Right lobe of liver (tissue), 6 donors: ENCODE data around the gene FLRT1. TPM values are rescaled to one million over a fixed set of nuclear protein-coding genes. Genes with fewer than 3 reads are reported as not detected.

Experiments used
- ATAC-seq, 4 donors: fragments of 200-7000 bp; cut with Tn5 transposase; one replicate each; pipeline ENCODE4 v1.9.1; 2020; ENCODE audit warnings: mild to moderate bottlenecking in 4 of 4, moderate library complexity in 4 of 4
- DNase-seq, 3 donors: peaks; one replicate each; pipeline ENCODE4 v3.0.0-alpha.2; 2020
- H3K27ac ChIP-seq, 3 donors: fragments of 200-600 bp; one replicate each; pipeline ENCODE4 v1.8.0; 2022
- H3K27me3 ChIP-seq, 2 donors: fragments of 200-600 bp; one replicate each; pipeline ENCODE4 v1.8.0; 2022
- H3K36me3 ChIP-seq, 4 donors: fragments of 200-600 bp; sonication (generic) in 1 of 4; one replicate each; pipeline versions ENCODE4 v1.5.1 to v1.8.0; 2017 to 2022; ENCODE audit warnings: control low read depth in 1 of 4
- H3K4me1 ChIP-seq, 4 donors: fragments of 200-600 bp; sonication (generic) in 1 of 4; one replicate each; pipeline versions ENCODE4 v1.5.1 to v1.8.0; 2017 to 2022; ENCODE audit warnings: control low read depth in 1 of 4
- H3K4me3 ChIP-seq, 3 donors: fragments of 200-600 bp; one replicate each; pipeline ENCODE4 v1.8.0; 2022
- H3K9me3 ChIP-seq, 4 donors: fragments of 200-600 bp; sonication (generic) in 1 of 4; one replicate each; pipeline versions ENCODE4 v1.5.1 to v1.8.0; 2017 to 2022; ENCODE audit warnings: control low read depth in 1 of 4
- CTCF ChIP-seq, 4 donors: fragments of 200-600 bp in 3 of 4; fragments of 450-650 bp in 1 of 4; IDR thresholded peaks; one replicate each; pipeline versions ENCODE4 v1.5.1 to v1.8.0; 2016 to 2022; ENCODE audit warnings: antibody characterized with exemption in 4 of 4, mild to moderate bottlenecking in 2 of 4
- POLR2A ChIP-seq: fragments of 450-650 bp; IDR thresholded peaks from one replicate; pipeline ENCODE4 v1.6.1; 2017; ENCODE audit warnings: antibody characterized with exemption, mild to moderate bottlenecking
- WGBS: methylation state at CpG from one replicate; pipeline ENCODE4 v1.1.6; 2018; ENCODE audit warnings: low coverage, low lambda C conversion rate; ENCODE audit not compliant: insufficient coverage; ENCODE audit errors: missing lambda C conversion rate; 5-methylcytosine and 5-hydroxymethylcytosine counted together
- intact Hi-C, 2 donors: fragments of 100-400 bp; cut with DNase I; formaldehyde crosslinking; loops; one replicate each; pipeline versions ENCODE4 v1.11.2 to v1.14.1; 2022
- total RNA-seq, 6 experiments: library from RNA; depleted of rRNA in 2 of 6; stranded (reverse); fragments of >200 nt in 2 of 6; fragmentation: NEBNext Ultra II Directional in 3 of 6; extraction: Animal tissue kit (Norgen Biotek cat#: 25700) in 3 of 6; gene quantifications; one replicate each; pipeline versions ENCODE4 v1.1.0 to v1.2.4, GENCODE V29; 2016 to 2023
- donor health status: DM: no; HTN: yes; CAD: no.
- donor health status: DM: no; HTN: no; CAD: no.
- donor health status: DM: no; HTN: no; CAD: no.
- donor health status: DM: no; HTN: yes; CAD: no.
- donor health status: DM: no; HTN: yes; CAD: no.

The FLRT1 gene
- total RNA-seq, 6 experiments from 2014 or later = 0.12 TPM; not detected in 5

GRCh38 chr11:63993100-63993499 lies 42.6 kb upstream of the FLRT1 start:
- 94% methylated on average over 5 of the region's 5 CpGs for WGBS

GRCh38 chr11:63993993-63994392 lies 41.7 kb upstream of the FLRT1 start:
- H3K27ac ChIP-seq = no peak overlapping the region
- intact Hi-C loops = no loop called here
- ATAC-seq = peak in 2 of 4 donors; percentile 14 to 31
- DNase-seq = no peak
- H3K4me1 ChIP-seq = no peaks in the 10 kb centered on the region
- WGBS = 73% methylated on average over 6 of the region's 6 CpGs
- H3K4me3 ChIP-seq = no peak overlapping the region
- H3K9me3 ChIP-seq = no peaks in the 10 kb centered on the region
- TF ChIP-seq CTCF (IDR thresholded peaks at IDR 0.05) (no peak), POLR2A (no peak)
- peaks cover 0 to 24% (median 5%) of the 10 kb centered on the region in 4 donors for H3K36me3 ChIP-seq
- H3K27me3 ChIP-seq = no peaks in the 10 kb centered on the region

More at GRCh38 chr11:63993100-63993499, 42.6 kb upstream of the FLRT1 start:
- H3K4me1 ChIP-seq = no peaks in the 10 kb centered on the region
- intact Hi-C loops = no loop called here
- H3K27ac ChIP-seq = no peak overlapping the region
- peaks cover 0 to 25% (median 5%) of the 10 kb centered on the region in 4 donors for H3K36me3 ChIP-seq
- TF ChIP-seq CTCF (IDR thresholded peaks at IDR 0.05) = no peak
- TF ChIP-seq POLR2A = no peak
- no peak overlapping the region for H3K4me3 ChIP-seq
- no peaks in the 10 kb centered on the region for H3K9me3 ChIP-seq
- DNase-seq (no peak), ATAC-seq (no peak)
- no peaks in the 10 kb centered on the region for H3K27me3 ChIP-seq

GRCh38 chr11:63996512-63996911 lies 39.2 kb upstream of the FLRT1 start:
- ATAC-seq (no peak), DNase-seq (no peak)
- no peaks in the 10 kb centered on the region for H3K27me3 ChIP-seq
- intact Hi-C loops = loop anchor here in 1 of 2 donors (5.0 kb wide), 1 partner anchor 156 kb away; no protein-coding TSS in a partner anchor
- H3K4me3 ChIP-seq = no peak overlapping the region
- H3K4me1 ChIP-seq = peaks cover 0 to 12% (median 0%) of the 10 kb centered on the region in 4 donors
- WGBS = no CpG with 5 or more reads among the region's 18 CpGs
- H3K36me3 ChIP-seq = peaks cover 0 to 22% (median 5%) of the 10 kb centered on the region in 4 donors
- H3K27ac ChIP-seq = no peak overlapping the region
- no peaks in the 10 kb centered on the region for H3K9me3 ChIP-seq
- TF ChIP-seq CTCF (IDR thresholded peaks at IDR 0.05) (no peak), POLR2A (no peak)

GRCh38 chr11:63997104-63997700 lies 38.5 kb upstream of the FLRT1 start:
- peaks cover 0 to 22% (median 5%) of the 10 kb centered on the region in 4 donors for H3K36me3 ChIP-seq
- WGBS = 57% methylated on average over 3 of the region's 27 CpGs
- ATAC-seq (no peak), DNase-seq (no peak)
- intact Hi-C loops = loop anchor here in 1 of 2 donors (5.0 kb wide), 1 partner anchor 155 kb away; no protein-coding TSS in a partner anchor
- TF ChIP-seq CTCF (IDR thresholded peaks at IDR 0.05) (no peak), POLR2A (no peak)
- no peak overlapping the region for H3K4me3 ChIP-seq
- no peak overlapping the region for H3K27ac ChIP-seq
- H3K4me1 ChIP-seq = peaks cover 0 to 12% (median 0%) of the 10 kb centered on the region in 4 donors
- no peaks in the 10 kb centered on the region for H3K9me3 ChIP-seq
- H3K27me3 ChIP-seq = no peaks in the 10 kb centered on the region
